LoVo (cell line): ENCODE results near the gene GNA12.

Experiments
- DNase-seq: peaks from one replicate; pipeline ENCODE4 v3.0.0-alpha.2; 2016; ENCODE audit warnings: low spot score

Gene GNA12, protein sequence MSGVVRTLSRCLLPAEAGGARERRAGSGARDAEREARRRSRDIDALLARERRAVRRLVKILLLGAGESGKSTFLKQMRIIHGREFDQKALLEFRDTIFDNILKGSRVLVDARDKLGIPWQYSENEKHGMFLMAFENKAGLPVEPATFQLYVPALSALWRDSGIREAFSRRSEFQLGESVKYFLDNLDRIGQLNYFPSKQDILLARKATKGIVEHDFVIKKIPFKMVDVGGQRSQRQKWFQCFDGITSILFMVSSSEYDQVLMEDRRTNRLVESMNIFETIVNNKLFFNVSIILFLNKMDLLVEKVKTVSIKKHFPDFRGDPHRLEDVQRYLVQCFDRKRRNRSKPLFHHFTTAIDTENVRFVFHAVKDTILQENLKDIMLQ

DNA sequence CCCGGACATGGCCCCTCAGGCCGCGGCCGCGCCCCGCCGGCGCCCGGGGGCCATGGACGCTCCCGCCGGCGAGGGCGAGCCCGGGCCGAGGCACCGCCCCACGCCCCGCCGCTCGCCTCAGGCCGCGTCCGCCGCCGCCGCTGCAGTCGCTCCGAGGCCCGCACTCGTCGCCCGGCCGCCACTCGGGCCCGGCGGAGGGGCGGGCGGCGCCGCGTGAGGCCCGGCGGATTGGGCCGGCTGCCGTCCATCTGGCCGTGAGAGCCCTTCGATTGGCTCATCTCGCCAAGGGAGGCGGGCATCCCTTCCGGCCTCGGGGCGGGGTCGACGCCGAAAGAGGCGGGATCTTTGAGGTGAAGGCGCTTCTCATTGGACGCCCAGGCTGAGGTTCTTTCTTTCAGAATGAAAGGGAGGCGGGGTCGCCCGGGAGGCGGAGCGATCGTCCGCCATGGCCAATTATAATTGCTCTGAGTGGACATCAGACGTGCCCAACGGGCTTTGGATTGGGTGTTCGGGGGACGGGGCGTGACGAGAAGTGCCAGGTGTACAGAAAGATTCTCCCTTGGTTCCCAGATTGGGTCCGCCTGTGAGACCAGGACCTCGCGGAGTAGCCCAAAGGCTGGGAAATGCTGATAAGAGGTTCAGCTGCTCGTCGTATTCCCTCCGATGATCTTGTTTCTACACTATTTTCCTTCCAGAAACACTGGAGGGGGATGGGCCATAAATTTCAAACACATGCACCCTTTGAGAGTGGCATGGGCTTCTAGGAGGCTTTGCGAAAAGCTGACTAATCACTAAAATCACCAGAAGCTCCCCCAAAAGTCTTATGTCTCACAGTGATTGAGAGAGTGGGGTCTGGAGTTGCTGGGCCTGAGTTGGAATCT lies at the start of gene GNA12:
Gene GNA12, minus strand, starts transcription at position 156 of the 881 bp plus-strand sequence. Its CDS starts 147 bp downstream, at position 9.
- peak; percentile 100 for DNase-seq

DNA sequence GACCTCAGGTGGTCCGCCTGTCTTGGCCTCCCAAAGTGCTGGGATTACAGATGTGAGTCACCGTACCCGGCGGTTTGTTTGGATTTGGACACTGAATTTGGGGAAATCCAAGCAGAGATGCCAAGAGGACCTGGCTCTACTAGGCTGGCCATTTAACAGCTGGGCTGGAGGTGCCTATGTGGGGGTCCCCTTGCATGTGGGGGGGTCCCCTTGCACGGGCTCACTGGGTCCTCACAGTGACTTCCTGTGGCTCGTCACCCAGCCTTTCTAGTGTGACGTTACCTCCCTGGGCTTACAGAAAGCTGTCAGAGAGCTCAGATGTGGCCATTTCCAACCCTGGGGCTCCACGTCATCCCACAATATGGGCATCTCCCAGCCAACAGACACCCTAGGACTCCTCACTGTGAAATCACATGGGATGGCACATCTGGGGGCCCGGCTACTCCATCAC lies 49.3 kb upstream of the GNA12 start:
- no peak for DNase-seq

DNA sequence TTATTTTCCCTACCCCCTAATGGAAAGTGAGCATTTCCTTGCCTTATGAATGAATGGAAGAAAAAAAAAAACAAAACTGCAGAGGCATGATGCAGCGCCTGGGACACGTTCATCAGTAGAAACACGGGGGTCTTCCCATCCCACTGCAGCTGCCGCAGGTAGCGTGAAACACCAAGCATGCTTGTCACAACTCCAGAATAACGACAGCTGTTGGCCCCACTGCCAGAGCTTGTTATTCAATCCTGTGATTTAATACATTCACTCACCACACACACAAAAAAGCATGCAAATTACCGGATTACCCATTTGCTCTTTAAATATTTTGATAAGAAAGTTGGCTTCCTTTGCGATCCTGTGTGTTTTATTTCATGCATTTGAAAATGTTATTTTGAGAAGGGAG lies 48.4 kb upstream of the GNA12 start:
- no peak for DNase-seq

DNA sequence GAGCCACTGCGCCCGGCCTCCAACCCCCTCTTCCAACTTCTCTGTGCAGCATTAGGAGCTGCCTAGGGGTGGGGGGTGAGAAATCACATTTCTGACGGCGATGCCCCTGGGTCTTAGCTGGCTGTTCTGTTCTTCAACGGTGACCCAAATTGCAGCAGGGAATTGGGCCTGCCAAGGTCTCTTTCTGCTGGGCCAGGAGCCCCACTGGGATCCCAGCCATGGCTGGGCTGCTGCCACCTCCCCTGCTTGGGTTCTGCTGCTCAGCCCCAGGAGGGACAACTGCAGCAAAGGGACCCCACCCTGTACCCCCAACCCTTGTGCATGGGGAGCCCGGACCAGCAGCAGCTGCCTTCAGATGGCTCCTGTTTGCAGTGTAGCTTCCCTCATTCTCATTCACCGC lies 43.7 kb upstream of the GNA12 start:
- DNase-seq = no peak

DNA sequence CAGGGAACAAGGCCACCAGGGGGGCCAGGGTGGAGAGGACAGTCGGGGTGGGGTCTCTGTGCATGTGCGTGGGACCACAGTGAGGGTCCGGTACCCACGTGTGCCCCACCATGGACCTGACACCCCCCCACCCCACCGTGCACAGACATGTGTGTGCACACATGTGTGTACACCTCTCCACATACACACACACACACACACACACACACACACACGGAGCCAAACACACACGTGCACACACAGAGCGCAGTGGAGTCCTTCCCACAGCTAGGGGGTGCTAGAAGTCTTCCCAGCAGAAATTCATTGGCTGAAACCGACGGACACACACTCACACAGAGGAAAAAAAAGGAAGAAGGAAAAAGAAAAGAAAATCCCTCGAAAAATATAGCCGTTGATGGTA lies 42.8 kb upstream of the GNA12 start:
- DNase-seq = peak; percentile 32

DNA sequence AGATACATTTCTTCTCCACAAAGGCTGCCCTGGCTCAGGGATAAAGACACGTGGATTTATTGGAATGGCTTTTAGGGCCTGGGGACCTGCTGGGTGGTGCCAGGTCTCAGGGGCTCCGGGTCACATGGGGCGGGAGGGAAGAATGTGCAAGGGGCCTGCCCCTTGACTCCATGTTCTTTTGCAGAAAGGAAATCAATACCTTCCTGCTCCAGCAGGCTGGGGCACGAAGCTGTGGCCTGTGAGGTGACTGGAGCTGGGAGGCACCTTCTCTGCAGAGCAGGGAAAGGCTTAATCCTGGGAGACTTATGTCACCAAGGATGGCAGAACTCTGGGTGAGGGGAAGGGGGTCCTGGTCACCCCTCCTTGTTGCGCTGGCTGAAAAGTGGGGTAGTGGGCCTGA lies 42.3 kb upstream of the GNA12 start:
- no peak for DNase-seq

DNA sequence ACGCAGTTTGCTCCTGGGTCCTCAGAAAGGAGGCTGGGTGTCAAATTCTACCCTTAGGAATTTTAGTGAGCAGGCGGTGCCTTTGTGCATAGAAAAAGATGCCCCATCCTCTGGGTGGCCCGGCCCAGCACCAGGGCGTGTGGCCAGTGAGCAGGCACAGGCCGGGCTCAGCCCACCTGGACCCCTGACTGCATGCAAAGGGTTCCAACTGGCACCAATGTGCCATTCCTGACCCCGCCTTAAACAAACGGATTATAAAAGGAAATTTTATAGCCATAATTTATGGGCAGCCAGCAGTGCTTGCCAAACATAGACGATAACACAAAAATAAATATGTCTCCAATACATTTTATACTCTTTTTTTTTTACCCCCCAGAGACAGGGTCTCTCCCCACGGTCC lies 40.1 kb upstream of the GNA12 start:
- DNase-seq = no peak

DNA sequence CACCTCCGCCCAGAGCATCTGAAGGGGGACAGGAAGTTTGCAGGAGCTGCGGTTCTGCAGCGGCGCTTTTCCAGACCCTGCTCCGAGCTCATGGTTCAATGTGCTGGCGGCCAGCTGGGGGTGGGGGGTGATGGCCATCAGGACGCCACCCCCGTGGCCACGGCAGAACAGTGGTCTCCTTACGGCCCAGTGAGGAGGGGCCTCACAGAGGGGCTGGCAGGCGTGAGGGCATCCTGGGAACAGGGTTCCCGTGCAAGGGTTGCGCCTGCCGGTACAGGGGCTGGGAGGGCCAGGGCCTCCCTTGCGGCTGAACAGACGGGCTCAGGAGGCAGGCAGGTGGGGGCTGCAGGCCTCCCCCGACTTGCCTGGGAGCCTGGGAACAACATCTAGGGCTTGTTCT lies 39.0 kb upstream of the GNA12 start:
- DNase-seq = no peak

DNA sequence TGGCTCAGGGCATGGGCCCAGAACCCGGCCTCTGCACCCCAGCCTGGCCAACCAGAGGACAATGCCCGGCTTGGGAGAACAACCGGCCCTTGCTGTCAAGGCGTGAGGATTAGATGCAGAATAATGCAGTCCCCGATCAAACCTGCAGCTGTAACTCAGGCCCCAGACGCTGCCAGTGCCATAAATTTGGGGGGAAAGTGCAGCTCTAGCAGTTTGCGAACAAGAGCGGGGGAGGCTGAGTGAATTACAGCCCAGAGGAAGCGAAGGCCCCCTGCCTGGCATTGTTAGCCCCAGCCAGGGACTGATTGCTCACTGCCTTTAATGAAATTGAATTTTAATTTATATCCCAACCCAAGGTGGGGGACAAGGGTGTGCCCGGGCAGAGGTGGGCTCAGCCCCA lies 38.0 kb upstream of the GNA12 start:
- no peak for DNase-seq

DNA sequence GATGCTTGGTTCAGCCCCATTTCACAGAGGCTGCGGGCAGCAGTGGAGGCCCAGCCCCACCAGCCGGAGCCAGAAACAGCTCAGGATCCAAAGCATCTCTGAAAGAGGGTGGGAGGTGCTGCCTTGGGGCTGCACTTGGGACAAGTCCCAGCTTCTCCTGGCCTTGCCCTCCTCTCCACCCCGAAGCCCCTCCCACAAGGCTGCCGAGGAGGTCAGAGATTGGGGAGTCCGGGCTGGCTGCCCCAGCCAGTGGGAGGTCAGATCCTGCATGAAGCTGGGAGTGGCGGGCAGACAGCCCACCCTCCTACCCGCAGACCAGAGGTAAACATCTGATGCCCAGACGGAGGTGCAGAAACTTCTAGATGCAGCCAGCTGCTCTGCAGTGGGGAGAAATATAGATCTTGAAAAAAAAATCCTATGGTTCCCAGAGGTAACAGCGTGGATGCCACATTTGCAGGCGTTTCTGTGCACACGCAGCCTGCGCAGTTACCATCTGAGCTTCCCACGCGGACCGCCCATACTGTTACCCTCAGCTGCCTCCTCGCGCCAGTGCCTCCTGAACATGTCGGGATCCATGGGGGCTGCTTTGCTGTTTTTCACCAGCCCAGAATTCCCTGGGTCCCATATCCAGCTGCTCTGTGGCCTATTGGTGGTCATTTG lies 36.9 kb upstream of the GNA12 start:
- DNase-seq = no peak

DNA sequence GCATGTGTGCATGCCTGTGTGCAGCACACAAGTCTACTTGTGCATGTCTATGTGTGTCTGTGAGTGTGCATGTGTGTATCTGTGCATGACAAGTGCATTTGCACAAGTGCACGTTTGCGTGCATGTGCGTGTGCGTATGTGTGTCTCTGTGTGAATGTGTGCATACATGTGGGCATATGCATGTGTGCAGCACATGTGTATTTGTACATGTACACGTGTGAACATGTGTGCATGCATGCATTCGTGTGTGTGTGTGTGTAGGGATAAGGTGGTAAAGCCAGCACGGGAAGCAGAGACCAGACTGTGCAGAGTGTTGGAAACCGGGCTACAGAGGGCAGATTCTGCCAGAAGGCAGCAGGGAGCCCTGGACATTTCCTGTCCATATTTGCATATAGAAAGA lies 35.9 kb upstream of the GNA12 start:
- no peak for DNase-seq

DNA sequence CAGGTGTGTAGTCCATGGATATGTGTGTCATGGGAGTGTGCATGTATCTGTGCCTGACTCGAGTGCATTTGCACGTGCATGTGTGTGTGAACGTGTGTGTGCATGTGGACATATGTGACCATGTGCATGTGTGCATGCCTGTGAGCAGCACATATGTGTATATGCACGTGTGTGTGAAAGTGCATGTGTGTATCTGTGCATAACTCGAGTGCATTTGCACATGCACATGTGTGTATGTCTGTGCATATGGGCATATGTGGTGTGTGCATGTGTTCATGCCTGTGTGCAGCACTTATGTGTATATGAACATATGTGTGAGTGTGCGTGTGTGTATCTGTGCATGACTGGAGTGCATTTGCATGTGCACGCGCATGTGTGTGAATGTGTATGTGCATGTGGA lies 35.2 kb upstream of the GNA12 start:
- DNase-seq = no peak

DNA sequence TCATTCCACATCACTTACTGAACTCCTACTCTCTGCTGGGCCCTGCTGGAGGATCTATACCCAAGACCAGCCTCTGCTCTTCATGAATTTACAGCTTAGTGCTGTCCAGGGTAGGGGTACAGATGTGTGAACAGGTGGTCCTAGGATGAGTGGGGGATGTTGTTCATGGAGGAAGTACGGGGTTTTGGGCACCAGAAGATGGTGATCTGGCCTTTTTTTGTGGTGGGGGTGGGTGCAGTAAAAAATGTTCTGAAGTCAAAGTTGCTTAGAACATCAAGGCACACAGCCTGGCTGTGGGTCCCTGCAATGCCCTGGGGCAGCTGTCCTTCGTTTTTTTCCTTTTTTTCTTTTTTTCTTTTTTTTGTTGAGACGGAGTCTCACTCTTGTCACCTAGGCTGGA lies 34.2 kb upstream of the GNA12 start:
- DNase-seq = no peak

DNA sequence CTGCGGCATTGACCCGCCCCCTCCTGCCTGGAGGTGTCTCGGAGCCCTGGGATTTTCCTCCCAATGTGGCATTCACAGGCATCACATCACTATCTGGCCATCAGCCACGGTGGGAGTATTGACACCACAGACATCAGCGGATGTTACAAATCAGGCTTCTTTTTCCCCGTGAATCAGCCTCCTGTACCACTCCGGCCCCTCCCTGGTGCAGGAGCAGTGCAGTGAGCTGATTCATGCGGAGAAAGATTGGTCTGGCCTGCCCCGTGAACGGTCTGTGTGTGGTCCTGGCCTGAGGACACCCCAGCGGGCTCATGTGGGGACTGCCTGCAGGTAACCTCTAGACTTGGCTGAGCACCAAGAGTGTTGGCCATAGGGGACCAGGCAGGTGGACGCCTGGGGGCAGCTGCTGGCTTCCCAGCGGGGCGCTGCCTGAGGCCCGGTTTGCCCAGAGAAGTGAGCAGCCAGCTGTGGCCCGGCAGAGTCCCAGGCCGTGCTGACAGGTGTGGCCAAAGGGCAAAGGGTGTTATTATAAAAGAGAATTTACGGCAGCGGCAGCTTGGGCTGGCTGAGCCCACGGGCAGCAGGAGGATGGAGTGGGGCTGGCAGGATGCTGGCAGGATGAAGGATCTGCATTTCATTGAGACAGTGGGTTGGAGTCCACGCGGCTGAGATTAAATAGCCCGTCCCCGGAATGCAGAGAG lies 32.1 kb upstream of the GNA12 start:
- DNase-seq = no peak

DNA sequence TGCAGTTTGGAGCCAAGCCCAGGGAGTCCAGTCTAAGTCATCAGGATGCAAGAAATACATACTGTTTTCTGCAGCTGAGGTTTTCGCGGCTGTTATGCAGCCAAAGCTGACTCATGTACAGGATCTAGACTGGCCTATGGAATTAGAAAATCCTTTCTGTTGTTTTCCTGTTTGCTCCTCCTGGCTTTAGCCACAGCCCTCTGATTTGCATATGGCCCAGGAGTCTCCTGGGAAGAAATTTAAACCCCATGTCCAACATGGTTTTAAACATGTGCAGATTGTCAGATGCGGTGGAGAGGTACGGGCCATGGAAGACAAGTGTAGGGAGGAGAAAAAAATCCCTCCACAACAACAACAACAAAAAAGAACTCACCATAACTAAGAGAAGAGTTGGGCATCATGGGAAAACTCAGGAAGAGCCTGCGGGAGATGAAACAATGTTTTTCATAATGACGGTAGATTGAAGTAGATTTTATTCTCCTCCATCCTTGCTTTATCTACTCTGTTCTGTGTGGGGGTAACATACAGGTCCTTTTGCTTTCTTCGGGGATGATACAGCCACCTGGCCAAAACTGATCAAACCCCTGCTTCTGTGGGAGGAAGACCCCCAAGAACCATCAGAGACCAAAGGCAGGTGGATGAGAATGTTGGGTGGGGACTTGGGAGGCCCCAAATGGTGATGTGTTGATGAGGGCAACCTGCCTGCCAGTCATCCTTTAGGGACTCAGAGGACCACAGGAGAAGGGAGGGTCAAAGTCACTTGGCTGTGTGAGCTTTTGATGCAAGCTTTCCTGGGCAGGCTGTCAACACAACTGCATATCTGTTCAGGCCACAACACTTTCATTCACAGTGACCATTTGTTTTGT lies 29.8 kb upstream of the GNA12 start:
- DNase-seq = peak; percentile 41

DNA sequence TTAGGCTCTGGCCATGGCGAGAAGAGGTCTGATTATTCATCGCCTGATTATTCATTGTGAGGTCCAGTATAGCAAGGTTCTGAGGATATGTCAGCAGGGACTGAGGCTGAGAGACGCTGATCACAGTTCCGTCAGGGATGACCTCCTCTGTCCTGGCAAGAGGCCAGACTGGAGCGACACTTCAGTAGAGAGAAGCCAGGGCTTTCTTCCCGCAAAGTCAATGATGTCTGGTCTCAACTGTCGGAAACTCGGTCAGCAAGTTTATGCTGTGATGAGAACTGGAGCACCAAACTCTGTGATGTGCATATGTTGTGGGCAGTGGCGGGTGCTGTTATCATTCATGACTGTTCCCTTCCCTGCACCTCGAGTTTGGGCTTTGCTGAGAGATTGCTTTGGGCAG lies 29.0 kb upstream of the GNA12 start:
- DNase-seq = no peak

DNA sequence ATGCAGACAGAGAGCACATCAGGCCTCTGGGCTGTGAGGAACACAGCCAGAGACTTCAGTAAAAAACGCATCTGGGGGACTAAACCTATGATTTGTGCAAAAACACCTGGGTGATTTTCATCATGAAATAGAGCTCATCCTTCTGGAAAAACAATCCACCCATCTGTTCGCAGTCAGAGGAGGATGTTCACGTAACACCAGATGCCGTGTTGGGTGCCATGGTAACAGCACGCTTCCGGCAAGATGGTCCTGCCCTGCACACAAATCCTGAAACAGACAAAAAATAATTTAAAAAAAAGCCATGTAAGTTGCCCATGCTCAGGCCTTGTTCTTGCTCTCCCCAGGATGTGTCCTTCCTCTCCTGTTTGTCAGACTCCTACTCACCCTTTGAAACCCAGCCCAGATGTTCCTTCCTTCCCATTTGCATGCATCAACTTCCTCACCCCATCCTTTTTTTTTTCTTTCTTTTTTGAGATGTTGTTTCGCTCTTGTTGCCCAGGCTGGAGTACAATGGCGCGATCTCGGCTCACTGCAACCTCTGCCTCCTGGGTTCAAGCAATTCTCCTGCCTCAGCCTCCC lies 28.3 kb upstream of the GNA12 start:
- no peak for DNase-seq

DNA sequence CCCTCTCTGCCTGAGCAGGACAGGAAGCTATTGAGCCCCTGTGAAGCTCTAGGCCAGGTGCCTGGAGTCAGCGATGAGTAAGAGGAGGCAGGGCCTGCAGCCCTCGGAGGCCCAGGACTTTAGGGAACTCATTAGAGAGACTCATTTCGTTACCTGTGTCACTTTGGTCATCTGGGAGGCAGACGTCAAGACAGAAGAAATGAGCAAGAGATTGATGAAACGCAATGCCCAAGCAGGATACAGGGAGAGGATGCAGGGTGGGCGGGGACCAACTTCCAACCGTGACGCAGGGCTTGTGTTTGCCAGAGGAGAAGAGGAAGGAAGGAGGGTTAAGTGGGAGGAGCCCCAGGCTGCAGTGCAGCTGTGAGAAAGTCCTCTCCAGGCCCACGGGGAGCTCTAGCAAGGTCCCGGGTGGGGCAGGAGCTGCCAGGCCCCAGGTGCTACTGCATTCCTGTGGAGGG lies 26.4 kb upstream of the GNA12 start:
- DNase-seq = no peak

DNA sequence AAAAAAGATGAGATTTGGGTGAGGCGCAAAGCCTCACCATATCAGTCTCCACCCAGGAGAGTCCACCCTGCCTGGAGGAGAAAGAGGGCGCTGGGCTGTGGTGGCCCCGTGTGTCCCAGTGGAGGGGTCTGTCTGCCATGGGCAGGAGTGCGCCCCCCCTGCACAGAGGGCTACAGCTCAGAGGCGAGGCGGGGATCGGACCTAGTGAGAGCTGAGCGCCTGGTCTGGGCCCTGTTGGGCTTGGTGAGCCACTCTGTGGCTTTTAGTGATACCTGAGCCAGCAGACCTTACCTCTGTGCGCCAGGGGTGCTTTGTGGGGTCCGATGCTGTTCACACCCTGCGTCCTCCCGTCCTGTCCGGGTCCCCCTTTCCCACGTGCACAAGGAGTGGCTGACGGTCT lies 25.9 kb upstream of the GNA12 start:
- no peak for DNase-seq

DNA sequence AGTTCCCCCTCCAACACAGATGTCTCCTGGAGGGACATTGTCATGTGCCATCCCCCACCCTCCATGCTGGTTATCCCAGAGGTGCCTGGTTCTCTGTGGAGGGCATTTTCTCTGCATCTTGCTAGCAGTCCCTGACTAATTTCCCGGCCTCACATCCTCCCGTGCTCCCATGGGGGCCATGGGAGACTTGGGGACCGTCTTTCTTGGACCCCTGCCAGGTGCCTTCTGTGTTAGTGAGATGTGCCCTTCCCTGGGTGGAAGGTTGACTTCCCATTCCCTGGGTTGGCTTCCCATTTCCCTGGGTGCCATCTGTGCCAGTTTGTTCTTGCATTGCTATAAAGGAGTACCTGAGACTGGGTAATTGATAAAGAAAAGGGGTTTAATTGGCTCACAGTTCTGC lies 22.5 kb upstream of the GNA12 start:
- DNase-seq = no peak
